H9 (cell line): ENCODE results near the gene TRPM2. TPM values are rescaled to one million over a fixed set of nuclear protein-coding genes. Genes with fewer than 3 reads are reported as not detected.
A peak's percentile ranks its signal among the peaks of the same experiment; 100 is the strongest.

Source experiments
- DNase-seq: peaks from one replicate; pipeline ENCODE4 v3.0.0-alpha.2; 2017
- H2AFZ ChIP-seq: one replicate; pipeline ENCODE4 v1.6.1; 2013; ENCODE audit warnings: mild to moderate bottlenecking, low read length, control low read depth, moderate library complexity
- H2AK5ac ChIP-seq: 2 replicates; pipeline ENCODE4 v1.6.1; 2013; ENCODE audit warnings: low read length, control low read depth, mixed read lengths; ENCODE audit not compliant: insufficient read length
- H2BK120ac ChIP-seq: one replicate; pipeline ENCODE4 v1.6.1; 2013; ENCODE audit warnings: low read depth, mild to moderate bottlenecking, low read length, control low read depth, inconsistent platforms; ENCODE audit not compliant: poor library complexity, severe bottlenecking
- H2BK12ac ChIP-seq: 2 replicates; pipeline ENCODE4 v1.6.1; 2013; ENCODE audit warnings: low read length, control low read depth, mixed read lengths, low read depth; ENCODE audit not compliant: insufficient read length
- H2BK15ac ChIP-seq: 2 replicates; pipeline ENCODE4 v1.6.1; 2013; ENCODE audit warnings: low read depth, low read length, control low read depth
- H2BK20ac ChIP-seq: one replicate; pipeline ENCODE4 v1.6.1; 2013; ENCODE audit warnings: low read depth, mild to moderate bottlenecking, low read length, control low read depth, inconsistent platforms; ENCODE audit not compliant: poor library complexity, severe bottlenecking
- H2BK5ac ChIP-seq: 2 replicates; pipeline ENCODE4 v1.6.1; 2013; ENCODE audit warnings: low read length, control low read depth, mixed read lengths; ENCODE audit not compliant: insufficient read length
- H3K14ac ChIP-seq: 2 replicates; pipeline ENCODE4 v1.6.1; 2013; ENCODE audit warnings: low read length, control low read depth; ENCODE audit not compliant: insufficient read depth
- H3K18ac ChIP-seq: 2 replicates; pipeline ENCODE4 v1.6.1; 2013; ENCODE audit warnings: low read depth, mild to moderate bottlenecking, mixed read lengths, low read length, control low read depth; ENCODE audit not compliant: insufficient read length
- H3K23ac ChIP-seq: 2 replicates; pipeline ENCODE4 v1.6.1; 2013; ENCODE audit warnings: low read length, control low read depth, mixed read lengths, low read depth; ENCODE audit not compliant: insufficient read length
- H3K23me2 ChIP-seq: 2 replicates; pipeline ENCODE4 v1.6.1; 2013; ENCODE audit warnings: low read depth, mild to moderate bottlenecking, mixed read lengths, low read length, control low read depth; ENCODE audit not compliant: insufficient read length, poor library complexity, severe bottlenecking
- H3K27ac ChIP-seq: 2 replicates; pipeline ENCODE4 v1.5.1; 2013; ENCODE audit warnings: low read length, control low read depth, mixed read lengths, low read depth; ENCODE audit not compliant: insufficient read length
- H3K27me3 ChIP-seq: 2 replicates; pipeline ENCODE4 v1.6.1; 2013; ENCODE audit warnings: low read length, control low read depth, inconsistent platforms; ENCODE audit not compliant: insufficient read depth
- H3K4ac ChIP-seq: 2 replicates; pipeline ENCODE4 v1.6.1; 2013; ENCODE audit warnings: low read depth, mild to moderate bottlenecking, control low read depth, inconsistent platforms, low read length, moderate library complexity
- H3K4me1 ChIP-seq: 2 replicates; pipeline ENCODE4 v1.6.1; 2013; ENCODE audit warnings: low read length, control low read depth, inconsistent platforms; ENCODE audit not compliant: insufficient read depth
- H3K4me2 ChIP-seq: 2 replicates; pipeline ENCODE4 v1.6.1; 2013; ENCODE audit warnings: low read length, control low read depth, mixed read lengths; ENCODE audit not compliant: insufficient read length, insufficient read depth
- H3K56ac ChIP-seq: 2 replicates; pipeline ENCODE4 v1.6.1; 2013; ENCODE audit warnings: low read depth, mild to moderate bottlenecking, mixed read lengths, low read length, control low read depth; ENCODE audit not compliant: insufficient read length
- H3K79me1 ChIP-seq: 2 replicates; pipeline ENCODE4 v1.6.1; 2013; ENCODE audit warnings: low read depth, mild to moderate bottlenecking, moderate library complexity, low read length, control low read depth, inconsistent platforms; ENCODE audit not compliant: insufficient read depth, poor library complexity, severe bottlenecking
- H3K79me2 ChIP-seq: 2 replicates; pipeline ENCODE4 v1.6.1; 2013; ENCODE audit warnings: low read length, control low read depth, inconsistent platforms; ENCODE audit not compliant: insufficient read depth
- H3K9ac ChIP-seq: 2 replicates; pipeline ENCODE4 v1.6.1; 2013; ENCODE audit warnings: low read length, control low read depth, mixed read lengths; ENCODE audit not compliant: insufficient read length; ENCODE audit errors: extremely low read depth
- H3K9me3 ChIP-seq: one replicate; pipeline ENCODE4 v1.6.1; 2013; ENCODE audit warnings: low read depth, low read length, inconsistent platforms; ENCODE audit not compliant: control insufficient read depth
- H3T11ph ChIP-seq: one replicate; pipeline ENCODE4 v1.6.1; 2013; ENCODE audit warnings: mild to moderate bottlenecking, low read length, control low read depth, inconsistent platforms
- H4K20me1 ChIP-seq: one replicate; pipeline ENCODE4 v1.6.1; 2013; ENCODE audit not compliant: control insufficient read depth, insufficient read length, insufficient read depth
- H4K5ac ChIP-seq: 2 replicates; pipeline ENCODE4 v1.6.1; 2013; ENCODE audit warnings: low read depth, mild to moderate bottlenecking, mixed read lengths, low read length, control low read depth; ENCODE audit not compliant: insufficient read length
- H4K8ac ChIP-seq: replicated peaks from 2 replicates; pipeline ENCODE4 v1.6.1; 2013; ENCODE audit warnings: low read length, control low read depth, mixed read lengths, low read depth; ENCODE audit not compliant: insufficient read length
- H4K91ac ChIP-seq: 2 replicates; pipeline ENCODE4 v1.6.1; 2013; ENCODE audit warnings: low read depth, mild to moderate bottlenecking, moderate library complexity, mixed read lengths, low read length, control low read depth; ENCODE audit not compliant: insufficient read length
- H3K27ac Mint-ChIP-seq, 3 experiments: 2 replicates in 2 of 3; 3 replicates in 1 of 3; pipeline ENCODE4 v1.8.0; 2020 to 2021; ENCODE audit warnings: mixed read lengths in 3 of 3, mild to moderate bottlenecking in 1 of 3, moderate library complexity in 1 of 3
- H3K27me3 Mint-ChIP-seq: 2 replicates; pipeline ENCODE4 v1.8.0; 2021; ENCODE audit warnings: low read depth, mild to moderate bottlenecking, moderate library complexity, mixed read lengths
- H3K36me3 Mint-ChIP-seq, 3 experiments: 2 replicates in 2 of 3; 3 replicates in 1 of 3; pipeline ENCODE4 v1.8.0; 2020 to 2021; ENCODE audit warnings: low read depth in 3 of 3, mixed read lengths in 3 of 3; ENCODE audit not compliant: insufficient read depth in 1 of 3
- H3K4me1 Mint-ChIP-seq, 2 experiments: 2 replicates each; pipeline ENCODE4 v1.8.0; 2020; ENCODE audit warnings: mixed read lengths in 2 of 2
- H3K4me3 Mint-ChIP-seq, 2 experiments: 2 replicates in 1 of 2; 3 replicates in 1 of 2; pipeline ENCODE4 v1.8.0; 2020 to 2021; ENCODE audit warnings: mild to moderate bottlenecking in 2 of 2, mixed read lengths in 2 of 2, moderate library complexity in 1 of 2
- H3K9me3 Mint-ChIP-seq, 2 experiments: 2 replicates in 1 of 2; 3 replicates in 1 of 2; pipeline ENCODE4 v1.8.0; 2020; ENCODE audit warnings: mild to moderate bottlenecking in 2 of 2, mixed read lengths in 2 of 2, moderate library complexity in 1 of 2
- WGBS: extraction: QIAGEN DNeasy Blood & Tissue Kit; methylation state at CpG from one replicate; pipeline ENCODE4 v1.1.7; 2013; ENCODE audit warnings: missing lambda C conversion rate, low lambda C conversion rate, mixed read lengths; ENCODE audit not compliant: insufficient read length; ENCODE audit errors: extremely low coverage; 5-methylcytosine and 5-hydroxymethylcytosine counted together
- total RNA-seq: library from RNA; stranded (reverse); gene quantifications from 2 replicates; pipeline ENCODE4 v1.2.1, GENCODE V29; 2021
- TF ChIP-seq, protein P1 (sequence below): fragments of 200-600 bp; sonication (generic); conservative IDR thresholded peaks from 3 replicates; pipeline ENCODE4 v1.8.0; 2021; ENCODE audit warnings: antibody characterized with exemption, mild to moderate bottlenecking

The TRPM2 gene
- total RNA-seq, 1 experiment from 2014 or later = 0.68 TPM

- Histone ChIP-seq H2BK15ac (no peak overlapping the region), H4K5ac (no peak overlapping the region), H3K4me2 (no peak overlapping the region), H3K27me3 (no peaks in the 10 kb centered on the region; the same call in 1 of the 2 replicates), H3T11ph (no peak overlapping the region), H2AK5ac (no peak overlapping the region), H3K79me1 (no peaks in the 10 kb centered on the region), H3K9ac (no peak overlapping the region), H3K23me2 (peaks cover 3% of the 10 kb centered on the region), H3K14ac (no peak overlapping the region), H2BK20ac (no peak overlapping the region), H3K9me3 (no peaks in the 10 kb centered on the region), H2BK120ac (no peak overlapping the region), H3K27ac (no peak overlapping the region), H2AFZ (no peak overlapping the region), H3K4ac (no peak overlapping the region), H3K23ac (no peak overlapping the region), H3K79me2 (no peaks in the 10 kb centered on the region), H4K20me1 (no peaks in the 10 kb centered on the region), H3K18ac (no peak overlapping the region), H2BK5ac (no peak overlapping the region), H2BK12ac (no peak overlapping the region), H3K4me1 (no peaks in the 10 kb centered on the region), H4K91ac (no peak overlapping the region), H3K56ac (no peak overlapping the region), H4K8ac (no peak overlapping the region)
- H3K4me3 Mint-ChIP-seq = no peak overlapping the region
- peaks cover 0 to 7% of the 10 kb centered on the region in 2 experiments; a peak in 2 of 4 replicates for H3K4me1 Mint-ChIP-seq
- H3K27me3 Mint-ChIP-seq = peaks cover 21% of the 10 kb centered on the region
- TF ChIP-seq, protein P1, sequence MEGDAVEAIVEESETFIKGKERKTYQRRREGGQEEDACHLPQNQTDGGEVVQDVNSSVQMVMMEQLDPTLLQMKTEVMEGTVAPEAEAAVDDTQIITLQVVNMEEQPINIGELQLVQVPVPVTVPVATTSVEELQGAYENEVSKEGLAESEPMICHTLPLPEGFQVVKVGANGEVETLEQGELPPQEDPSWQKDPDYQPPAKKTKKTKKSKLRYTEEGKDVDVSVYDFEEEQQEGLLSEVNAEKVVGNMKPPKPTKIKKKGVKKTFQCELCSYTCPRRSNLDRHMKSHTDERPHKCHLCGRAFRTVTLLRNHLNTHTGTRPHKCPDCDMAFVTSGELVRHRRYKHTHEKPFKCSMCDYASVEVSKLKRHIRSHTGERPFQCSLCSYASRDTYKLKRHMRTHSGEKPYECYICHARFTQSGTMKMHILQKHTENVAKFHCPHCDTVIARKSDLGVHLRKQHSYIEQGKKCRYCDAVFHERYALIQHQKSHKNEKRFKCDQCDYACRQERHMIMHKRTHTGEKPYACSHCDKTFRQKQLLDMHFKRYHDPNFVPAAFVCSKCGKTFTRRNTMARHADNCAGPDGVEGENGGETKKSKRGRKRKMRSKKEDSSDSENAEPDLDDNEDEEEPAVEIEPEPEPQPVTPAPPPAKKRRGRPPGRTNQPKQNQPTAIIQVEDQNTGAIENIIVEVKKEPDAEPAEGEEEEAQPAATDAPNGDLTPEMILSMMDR = peak; percentile 49
- H3K36me3 Mint-ChIP-seq = no peaks in the 10 kb centered on the region; a peak in 1 of 7 replicates
- DNase-seq = peak; percentile 52
- H3K27ac Mint-ChIP-seq = no peak overlapping the region
- no CpG with 5 or more reads among the region's 22 CpGs for WGBS
- H3K9me3 Mint-ChIP-seq = peaks cover 0 to 1% of the 10 kb centered on the region in 2 experiments; a peak in 2 of 5 replicates
Measured at GRCh38 chr21:44364151-44365053, 11.0 kb downstream of the TRPM2 start.
